HepG2 (cell line): ENCODE results near the gene POLA2.

Experiments used
- CEBPB ChIP-seq: IDR thresholded peaks from 2 replicates; pipeline ENCODE4 v1.6.1; 2011; ENCODE audit warnings: low read depth, low read length, improper control_type of control experiment, borderline replicate concordance
- EZH2 ChIP-seq: conservative IDR thresholded peaks from 2 replicates; pipeline ENCODE4 v1.6.1; 2012; ENCODE audit warnings: mild to moderate bottlenecking, low read depth, low read length, moderate library complexity
- NBN ChIP-seq: fragments of 450-650 bp; conservative IDR thresholded peaks from 2 replicates; pipeline ENCODE4 v1.6.1; 2017
- PBX2 ChIP-seq: IDR thresholded peaks from 2 replicates; pipeline ENCODE4 v1.6.1; 2016; ENCODE audit warnings: control low read depth
- SIN3A ChIP-seq: IDR thresholded peaks from 2 replicates; pipeline ENCODE4 v1.6.1; 2011; ENCODE audit warnings: low read depth, mild to moderate bottlenecking, control low read depth, low read length, borderline replicate concordance
- TCF12 ChIP-seq, 2 experiments: fragments of 450-650 bp in 1 of 2; sonication (generic) in 1 of 2; formaldehyde crosslinking in 1 of 2; IDR thresholded peaks; 2 replicates each; pipeline versions ENCODE4 v1.6.1 to v1.8.0; 2017 to 2022; ENCODE audit warnings: antibody characterized with exemption in 1 of 2, mild to moderate bottlenecking in 1 of 2, missing genetic modification reagents in 1 of 2, moderate library complexity in 1 of 2
- U2AF1 ChIP-seq: fragments of 200-400 bp; formaldehyde crosslinking; optimal IDR thresholded peaks from 2 replicates; pipeline ENCODE3; 2017; ENCODE audit warnings: mild to moderate bottlenecking, low read depth, low read length
- ZNF556 ChIP-seq: sonication (generic); formaldehyde crosslinking; IDR thresholded peaks from 2 replicates; pipeline ENCODE4 v1.4.0; 2020; ENCODE audit warnings: mild to moderate bottlenecking, missing genetic modification reagents, borderline replicate concordance
- ZNF564 ChIP-seq: sonication (generic); formaldehyde crosslinking; IDR thresholded peaks from 2 replicates; pipeline ENCODE4 v1.8.1; 2023; ENCODE audit warnings: mild to moderate bottlenecking, missing genetic modification reagents
- TF ChIP-seq, protein P1 (sequence below): sonication (generic); formaldehyde crosslinking; IDR thresholded peaks from 2 replicates; pipeline ENCODE4 v1.5.0; 2020; ENCODE audit warnings: mild to moderate bottlenecking, missing genetic modification reagents, moderate library complexity
- TF ChIP-seq, protein P2 (sequence below): sonication (generic); formaldehyde crosslinking; conservative IDR thresholded peaks from 2 replicates; pipeline ENCODE4 v1.5.0; 2020; ENCODE audit warnings: missing genetic modification reagents

- TF ChIP-seq, protein P1, sequence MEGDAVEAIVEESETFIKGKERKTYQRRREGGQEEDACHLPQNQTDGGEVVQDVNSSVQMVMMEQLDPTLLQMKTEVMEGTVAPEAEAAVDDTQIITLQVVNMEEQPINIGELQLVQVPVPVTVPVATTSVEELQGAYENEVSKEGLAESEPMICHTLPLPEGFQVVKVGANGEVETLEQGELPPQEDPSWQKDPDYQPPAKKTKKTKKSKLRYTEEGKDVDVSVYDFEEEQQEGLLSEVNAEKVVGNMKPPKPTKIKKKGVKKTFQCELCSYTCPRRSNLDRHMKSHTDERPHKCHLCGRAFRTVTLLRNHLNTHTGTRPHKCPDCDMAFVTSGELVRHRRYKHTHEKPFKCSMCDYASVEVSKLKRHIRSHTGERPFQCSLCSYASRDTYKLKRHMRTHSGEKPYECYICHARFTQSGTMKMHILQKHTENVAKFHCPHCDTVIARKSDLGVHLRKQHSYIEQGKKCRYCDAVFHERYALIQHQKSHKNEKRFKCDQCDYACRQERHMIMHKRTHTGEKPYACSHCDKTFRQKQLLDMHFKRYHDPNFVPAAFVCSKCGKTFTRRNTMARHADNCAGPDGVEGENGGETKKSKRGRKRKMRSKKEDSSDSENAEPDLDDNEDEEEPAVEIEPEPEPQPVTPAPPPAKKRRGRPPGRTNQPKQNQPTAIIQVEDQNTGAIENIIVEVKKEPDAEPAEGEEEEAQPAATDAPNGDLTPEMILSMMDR (CRISPR knock-in tag) = no peak
- no peak for TF ChIP-seq SIN3A
- no peak for TF ChIP-seq EZH2
- no peak for TF ChIP-seq U2AF1
- no peak for TF ChIP-seq TCF12 (IDR thresholded peaks at IDR 0.05)
- TF ChIP-seq TCF12 (CRISPR knock-in tag; IDR thresholded peaks at IDR 0.05) = no peak
- no peak for TF ChIP-seq CEBPB
- no peak for TF ChIP-seq NBN
- TF ChIP-seq, protein P2, sequence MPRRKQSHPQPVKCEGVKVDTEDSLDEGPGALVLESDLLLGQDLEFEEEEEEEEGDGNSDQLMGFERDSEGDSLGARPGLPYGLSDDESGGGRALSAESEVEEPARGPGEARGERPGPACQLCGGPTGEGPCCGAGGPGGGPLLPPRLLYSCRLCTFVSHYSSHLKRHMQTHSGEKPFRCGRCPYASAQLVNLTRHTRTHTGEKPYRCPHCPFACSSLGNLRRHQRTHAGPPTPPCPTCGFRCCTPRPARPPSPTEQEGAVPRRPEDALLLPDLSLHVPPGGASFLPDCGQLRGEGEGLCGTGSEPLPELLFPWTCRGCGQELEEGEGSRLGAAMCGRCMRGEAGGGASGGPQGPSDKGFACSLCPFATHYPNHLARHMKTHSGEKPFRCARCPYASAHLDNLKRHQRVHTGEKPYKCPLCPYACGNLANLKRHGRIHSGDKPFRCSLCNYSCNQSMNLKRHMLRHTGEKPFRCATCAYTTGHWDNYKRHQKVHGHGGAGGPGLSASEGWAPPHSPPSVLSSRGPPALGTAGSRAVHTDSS (CRISPR knock-in tag) = no peak
- TF ChIP-seq ZNF556 (CRISPR knock-in tag) = no peak
- TF ChIP-seq ZNF564 (CRISPR knock-in tag) = no peak
- TF ChIP-seq PBX2 (CRISPR knock-in tag) = no peak
Measured at GRCh38 chr11:65243797-65244196, 18.0 kb upstream of the POLA2 start.
